Stomach smooth muscle (tissue), 2 donors: ENCODE data around the gene ARID4A.
A peak's percentile ranks its signal among the peaks of the same experiment; 100 is the strongest.
"Not testable (repeated sequence)": the region's sequence is repeated elsewhere in the genome, so short reads cannot be mapped to it uniquely, and the experiment has no call there.

ENCODE experiments used
- H3K27ac ChIP-seq: one replicate; pipeline ENCODE4 v1.7.0; 2013; ENCODE audit warnings: mild to moderate bottlenecking, low read length, inconsistent platforms
- H3K27me3 ChIP-seq, 2 donors: one replicate each; pipeline ENCODE4 v1.7.0; 2013; ENCODE audit warnings: low read length in 2 of 2; ENCODE audit not compliant: insufficient read depth in 2 of 2, control insufficient read depth in 1 of 2
- H3K36me3 ChIP-seq, 2 donors: one replicate each; pipeline ENCODE4 v1.7.0; 2013; ENCODE audit warnings: low read length in 2 of 2; ENCODE audit not compliant: control insufficient read depth in 2 of 2, insufficient read depth in 2 of 2
- H3K4me1 ChIP-seq: one replicate; pipeline ENCODE4 v1.7.0; 2013; ENCODE audit warnings: low read length; ENCODE audit not compliant: control insufficient read depth, insufficient read depth
- H3K4me3 ChIP-seq, 2 donors: one replicate each; pipeline ENCODE4 v1.7.0; 2013; ENCODE audit warnings: low read length in 2 of 2
- H3K9ac ChIP-seq, 2 donors: one replicate each; pipeline ENCODE4 v1.7.0; 2013; ENCODE audit warnings: low read length in 2 of 2, mild to moderate bottlenecking in 1 of 2
- H3K9me3 ChIP-seq, 2 donors: one replicate each; pipeline ENCODE4 v1.7.0; 2013; ENCODE audit warnings: low read length in 2 of 2; ENCODE audit not compliant: control insufficient read depth in 2 of 2
- donor health status: healthy.
- donor health status: Pancreatic carcinoma.

The ARID4A gene

DNA sequence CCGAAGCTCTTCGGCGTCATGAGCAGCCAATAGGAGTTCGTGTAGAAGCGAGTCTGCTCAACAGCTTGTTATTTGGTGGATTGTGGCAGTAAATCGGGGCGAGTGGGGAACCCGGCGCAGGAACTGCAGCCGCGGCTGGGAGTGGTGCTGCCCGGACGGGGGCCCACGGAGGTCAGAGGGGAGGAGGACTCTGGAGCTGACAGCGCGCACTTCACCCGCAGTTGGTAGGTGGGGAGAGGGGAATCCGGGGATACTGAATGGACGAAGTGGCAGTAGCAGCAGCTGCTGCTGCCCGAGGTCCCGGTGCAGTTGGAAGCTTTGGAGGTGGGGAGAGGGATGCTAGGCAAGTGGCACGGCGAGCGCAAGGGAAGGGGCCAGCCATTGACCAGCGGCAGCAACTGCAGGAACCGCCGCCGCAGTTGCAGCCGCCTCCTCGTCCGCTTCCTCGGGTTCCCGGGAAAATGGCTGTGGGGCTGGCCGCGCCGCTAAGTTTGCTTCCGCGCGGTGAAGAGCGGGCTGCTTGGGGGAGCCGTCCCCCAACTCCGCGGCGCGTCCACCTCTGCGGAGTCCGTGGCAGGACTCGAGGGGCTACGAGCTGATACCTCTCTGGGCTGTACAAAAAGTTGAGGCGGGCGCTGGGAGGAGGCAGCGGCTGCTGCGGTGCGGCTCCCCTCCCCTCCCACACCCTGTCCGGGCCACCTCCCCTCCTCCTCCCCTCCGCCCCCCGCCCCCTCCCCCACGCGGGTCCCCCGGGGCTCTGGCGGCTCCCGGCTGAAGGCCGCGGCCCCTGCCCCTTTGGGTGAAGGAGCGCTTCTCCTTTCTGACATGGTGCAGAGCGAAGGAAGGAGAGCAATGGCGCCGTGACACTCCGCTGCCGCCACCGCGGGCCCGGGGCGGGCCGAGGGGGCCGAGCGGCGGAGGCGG is at the start of gene ARID4A:
Gene ARID4A (plus strand): TSS at position 79 of the 924 bp plus-strand sequence. CDS start 1,300 bp downstream, outside the sequence.
- Histone ChIP-seq H3K9ac (peak within 1 kb of the TSS; percentile 86 to 97), H3K27ac (peak within 1 kb of the TSS; percentile 95), H3K9me3 (no peaks in the 10 kb centered on the region), H3K4me1 (peaks cover 2% of the 10 kb centered on the region), H3K27me3 (no peaks in the 10 kb centered on the region), H3K36me3 (peaks cover 8 to 10% of the 10 kb centered on the region in 2 donors), H3K4me3 (peak within 1 kb of the TSS; percentile 96 to 99)

GRCh38 chr14:58249611-58250010 is 48.7 kb upstream of the ARID4A start:
- Histone ChIP-seq H3K4me1 (peaks cover 9% of the 10 kb centered on the region), H3K27me3 (no peaks in the 10 kb centered on the region), H3K36me3 (peaks cover 11% of the 10 kb centered on the region in 2 donors)

GRCh38 chr14:58258156-58258555 is 40.2 kb upstream of the ARID4A start:
- H3K4me1 ChIP-seq = no peaks in the 10 kb centered on the region
- peaks cover 22 to 38% of the 10 kb centered on the region in 2 donors for H3K36me3 ChIP-seq
- no peak overlapping the region for H3K27ac ChIP-seq
- no peak overlapping the region for H3K9ac ChIP-seq
- no peak overlapping the region for H3K4me3 ChIP-seq
- H3K9me3 ChIP-seq = no peaks in the 10 kb centered on the region
- H3K27me3 ChIP-seq = no peaks in the 10 kb centered on the region

More at GRCh38 chr14:58249611-58250010, 48.7 kb upstream of the ARID4A start:
- H3K4me3 ChIP-seq = no peak overlapping the region
- no peak overlapping the region for H3K27ac ChIP-seq
- no peak overlapping the region for H3K9ac ChIP-seq
- no peaks in the 10 kb centered on the region for H3K9me3 ChIP-seq

- not testable (repeated sequence) for H3K4me1 ChIP-seq, H3K4me3 ChIP-seq, H3K9ac ChIP-seq, H3K27ac ChIP-seq, H3K27me3 ChIP-seq, H3K9me3 ChIP-seq
- peaks cover 34 to 51% of the 10 kb centered on the region in 2 donors for H3K36me3 ChIP-seq
Measured at GRCh38 chr14:58262005-58262404, 36.4 kb upstream of the ARID4A start.

DNA sequence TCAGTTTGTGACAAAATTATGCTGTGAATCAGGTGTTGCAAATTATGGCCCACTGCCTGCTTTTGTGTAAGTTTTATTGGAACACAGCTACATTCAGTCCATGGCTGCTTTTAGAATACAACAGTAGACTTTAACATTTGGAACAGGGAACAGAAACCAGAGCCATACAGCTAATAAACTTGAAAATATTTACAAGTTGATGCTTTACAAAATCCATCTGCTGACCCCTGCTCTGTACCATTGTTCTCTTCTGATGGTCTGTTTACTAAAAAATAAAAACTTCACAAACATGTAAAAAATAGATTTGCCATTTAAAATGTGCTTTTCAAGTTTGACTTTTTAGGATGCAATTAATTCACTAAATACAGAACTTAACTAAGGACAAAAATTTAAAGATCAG is 33.0 kb upstream of the ARID4A start:
- Histone ChIP-seq H3K4me1 (no peaks in the 10 kb centered on the region), H3K27me3 (no peaks in the 10 kb centered on the region), H3K9ac (no peak overlapping the region), H3K36me3 (peaks cover 28 to 34% of the 10 kb centered on the region in 2 donors), H3K4me3 (no peak overlapping the region), H3K9me3 (no peaks in the 10 kb centered on the region), H3K27ac (no peak overlapping the region)

- Histone ChIP-seq H3K27ac (no peak overlapping the region), H3K9ac (no peak overlapping the region), H3K36me3 (peaks cover 15 to 28% of the 10 kb centered on the region in 2 donors), H3K9me3 (no peaks in the 10 kb centered on the region), H3K27me3 (no peaks in the 10 kb centered on the region), H3K4me3 (no peak overlapping the region), H3K4me1 (no peaks in the 10 kb centered on the region)
Measured at GRCh38 chr14:58270628-58271027, 27.7 kb upstream of the ARID4A start.

- Histone ChIP-seq H3K9me3 (no peaks in the 10 kb centered on the region), H3K4me3 (no peak overlapping the region), H3K4me1 (no peaks in the 10 kb centered on the region), H3K36me3 (peaks cover 15 to 27% of the 10 kb centered on the region in 2 donors), H3K27me3 (no peaks in the 10 kb centered on the region), H3K27ac (peak overlapping the region; percentile 7), H3K9ac (peak overlapping the region in 1 of 2 donors; percentile 41)
Measured at GRCh38 chr14:58272588-58273372, 25.6 kb upstream of the ARID4A start.

GRCh38 chr14:58274881-58275280 is 23.5 kb upstream of the ARID4A start:
- Histone ChIP-seq H3K9me3 (no peaks in the 10 kb centered on the region), H3K4me3 (no peak overlapping the region), H3K36me3 (peaks cover 13 to 24% of the 10 kb centered on the region in 2 donors), H3K27ac (no peak overlapping the region), H3K4me1 (no peaks in the 10 kb centered on the region), H3K9ac (no peak overlapping the region), H3K27me3 (no peaks in the 10 kb centered on the region)

GRCh38 chr14:58275527-58276190 is 22.7 kb upstream of the ARID4A start:
- no peak overlapping the region for H3K4me3 ChIP-seq
- no peaks in the 10 kb centered on the region for H3K27me3 ChIP-seq
- H3K9me3 ChIP-seq = no peaks in the 10 kb centered on the region
- no peak overlapping the region for H3K27ac ChIP-seq
- no peaks in the 10 kb centered on the region for H3K4me1 ChIP-seq
- peaks cover 9 to 16% of the 10 kb centered on the region in 2 donors for H3K36me3 ChIP-seq
- no peak overlapping the region for H3K9ac ChIP-seq

DNA sequence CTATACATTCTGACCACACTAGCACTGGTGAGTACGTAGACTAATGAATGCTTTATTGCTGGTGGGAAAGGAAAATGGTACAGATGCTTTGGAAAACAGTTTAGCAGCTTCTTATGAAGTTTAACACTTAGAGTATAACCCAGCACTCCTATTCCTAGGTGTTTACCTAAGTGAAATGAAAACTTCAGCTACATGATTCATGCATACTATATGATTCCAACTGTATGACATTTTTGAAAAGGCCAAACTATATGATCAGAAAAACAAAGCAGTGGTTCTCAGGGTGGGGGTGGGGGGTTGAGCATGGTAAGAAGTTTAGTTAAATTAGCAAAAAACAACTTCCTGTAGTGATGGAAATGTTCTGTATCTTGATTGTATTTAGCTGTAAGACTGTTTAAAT is 22.1 kb upstream of the ARID4A start:
- peaks cover under 1% of the 10 kb centered on the region for H3K4me1 ChIP-seq
- H3K9me3 ChIP-seq = no peaks in the 10 kb centered on the region
- no peak overlapping the region for H3K27ac ChIP-seq
- H3K9ac ChIP-seq = no peak overlapping the region
- H3K36me3 ChIP-seq = peaks cover 9 to 15% of the 10 kb centered on the region in 2 donors
- no peak overlapping the region for H3K4me3 ChIP-seq
- no peaks in the 10 kb centered on the region for H3K27me3 ChIP-seq
